Measurements from ENCODE around the gene YTHDF1.

Gene YTHDF1

GRCh38 chr20:63208346-63208909 lies 7.5 kb downstream of the YTHDF1 start:
- DNase-seq (ENCODE audit: low spot score), result no peak

GRCh38 chr20:63206878-63207277 lies 9.1 kb downstream of the YTHDF1 start:
- no peak for DNase-seq (ENCODE audit: low spot score)

GRCh38 chr20:63205896-63206295 lies 10.0 kb downstream of the YTHDF1 start:
- no peak for DNase-seq (ENCODE audit: low spot score)

- DNase-seq (ENCODE audit: low spot score), result no peak
Measured at GRCh38 chr20:63204362-63204761, 11.6 kb downstream of the YTHDF1 start.

- no peak for DNase-seq (ENCODE audit: low spot score)
Measured at GRCh38 chr20:63202811-63203526, 13.0 kb downstream of the YTHDF1 start.

- no peak for DNase-seq (ENCODE audit: low spot score)
Measured at GRCh38 chr20:63202021-63202420, 13.9 kb downstream of the YTHDF1 start.

GRCh38 chr20:63198606-63199005 lies 17.3 kb downstream of the YTHDF1 start:
- DNase-seq (ENCODE audit: low spot score), result no peak

GRCh38 chr20:63196768-63197470 lies 19.0 kb downstream of the YTHDF1 start:
- DNase-seq (ENCODE audit: low spot score), result no peak

GRCh38 chr20:63194797-63195173 lies 21.1 kb downstream of the YTHDF1 start:
- no peak for DNase-seq (ENCODE audit: low spot score)

- no peak for DNase-seq (ENCODE audit: low spot score)
Measured at GRCh38 chr20:63194007-63194796, 21.7 kb downstream of the YTHDF1 start.

- no peak for DNase-seq (ENCODE audit: low spot score)
Measured at GRCh38 chr20:63192721-63193120, 23.2 kb downstream of the YTHDF1 start.

GRCh38 chr20:63191400-63191799 lies 24.5 kb downstream of the YTHDF1 start:
- no peak for DNase-seq (ENCODE audit: low spot score)

GRCh38 chr20:63190828-63191227 lies 25.1 kb downstream of the YTHDF1 start:
- no peak for DNase-seq (ENCODE audit: low spot score)

GRCh38 chr20:63189846-63190559 lies 25.9 kb downstream of the YTHDF1 start:
- DNase-seq (ENCODE audit: low spot score), result no peak

GRCh38 chr20:63189322-63189642 lies 26.6 kb downstream of the YTHDF1 start:
- DNase-seq (ENCODE audit: low spot score), result no peak

GRCh38 chr20:63188641-63189321 lies 27.1 kb downstream of the YTHDF1 start:
- DNase-seq (ENCODE audit: low spot score), result no peak

- DNase-seq (ENCODE audit: low spot score), result no peak
Measured at GRCh38 chr20:63188159-63188442, 27.8 kb downstream of the YTHDF1 start.

GRCh38 chr20:63187338-63188158 lies 28.4 kb downstream of the YTHDF1 start:
- DNase-seq (ENCODE audit: low spot score), result no peak

GRCh38 chr20:63186528-63187316 lies 29.2 kb downstream of the YTHDF1 start:
- no peak for DNase-seq (ENCODE audit: low spot score)

- DNase-seq (ENCODE audit: low spot score), result no peak
Measured at GRCh38 chr20:63186084-63186483, 29.8 kb downstream of the YTHDF1 start.
